ENCODE results near the gene DISC1.

Gene DISC1

GRCh38 chr1:231882333-231882732 is 255.7 kb downstream of the DISC1 start:
- H3K79me2 ChIP-seq (ENCODE audit: insufficient read depth, low read length), result no peaks in the 10 kb centered on the region
- no peak overlapping the region for H3K4me3 ChIP-seq (ENCODE audit: insufficient read depth, low read length, poor library complexity, severe bottlenecking)
- no peaks in the 10 kb centered on the region for H3K36me3 ChIP-seq (ENCODE audit: low read length)
- no peak overlapping the region for H3K9ac ChIP-seq (ENCODE audit: low read length)
- H2AFZ ChIP-seq (ENCODE audit: low read depth, low read length, severe bottlenecking), result no peak overlapping the region
- no peak for TF ChIP-seq CTCF (IDR thresholded peaks at IDR 0.05; ENCODE audit: insufficient read depth, low read length, poor library complexity, severe bottlenecking)
- TF ChIP-seq EZH2phosphoT487 (conservative IDR thresholded peaks at IDR 0.05; ENCODE audit: low read length), result no peak
- H3F3A ChIP-seq (ENCODE audit: insufficient read depth), result no peaks in the 10 kb centered on the region
- no peak overlapping the region for H3K27ac ChIP-seq (ENCODE audit: low read depth, low read length)
- no peaks in the 10 kb centered on the region for H3K9me2 ChIP-seq (replicated peaks; ENCODE audit: insufficient read depth, low read length)
- H3K27me3 ChIP-seq (ENCODE audit: low read length), result no peaks in the 10 kb centered on the region
- H3K4me2 ChIP-seq (ENCODE audit: low read depth, low read length, poor library complexity, severe bottlenecking), result no peak overlapping the region
- H4K20me1 ChIP-seq (ENCODE audit: low read depth, low read length), result no peaks in the 10 kb centered on the region
- no peaks in the 10 kb centered on the region for H3K9me3 ChIP-seq (ENCODE audit: insufficient read depth, low read length)

- H3K27me3 ChIP-seq (ENCODE audit: low read length), result no peaks in the 10 kb centered on the region
- H3F3A ChIP-seq (ENCODE audit: insufficient read depth), result no peaks in the 10 kb centered on the region
- H3K27ac ChIP-seq (ENCODE audit: low read depth, low read length), result no peak overlapping the region
- no peak overlapping the region for H2AFZ ChIP-seq (ENCODE audit: low read depth, low read length, severe bottlenecking)
- no peak for TF ChIP-seq EZH2phosphoT487 (conservative IDR thresholded peaks at IDR 0.05; ENCODE audit: low read length)
- no peak for TF ChIP-seq CTCF (IDR thresholded peaks at IDR 0.05; ENCODE audit: insufficient read depth, low read length, poor library complexity, severe bottlenecking)
- H3K9ac ChIP-seq (ENCODE audit: low read length), result no peak overlapping the region
- no peaks in the 10 kb centered on the region for H3K36me3 ChIP-seq (ENCODE audit: low read length)
- no peaks in the 10 kb centered on the region for H3K9me2 ChIP-seq (replicated peaks; ENCODE audit: insufficient read depth, low read length)
- no peaks in the 10 kb centered on the region for H3K79me2 ChIP-seq (ENCODE audit: insufficient read depth, low read length)
- H3K4me3 ChIP-seq (ENCODE audit: insufficient read depth, low read length, poor library complexity, severe bottlenecking), result no peak overlapping the region
- H3K9me3 ChIP-seq (ENCODE audit: insufficient read depth, low read length), result no peaks in the 10 kb centered on the region
- no peak overlapping the region for H3K4me2 ChIP-seq (ENCODE audit: low read depth, low read length, poor library complexity, severe bottlenecking)
- H4K20me1 ChIP-seq (ENCODE audit: low read depth, low read length), result no peaks in the 10 kb centered on the region
These were observed 256.2 kb downstream of the DISC1 start for GRCh38 chr1:231882790-231883189.

- H3K9me2 ChIP-seq (replicated peaks; ENCODE audit: insufficient read depth, low read length), result no peaks in the 10 kb centered on the region
- no peak overlapping the region for H3K9ac ChIP-seq (ENCODE audit: low read length)
- no peaks in the 10 kb centered on the region for H3K27me3 ChIP-seq (ENCODE audit: low read length)
- H3K9me3 ChIP-seq (ENCODE audit: insufficient read depth, low read length), result no peaks in the 10 kb centered on the region
- no peaks in the 10 kb centered on the region for H3K36me3 ChIP-seq (ENCODE audit: low read length)
- H3K79me2 ChIP-seq (ENCODE audit: insufficient read depth, low read length), result no peaks in the 10 kb centered on the region
- H4K20me1 ChIP-seq (ENCODE audit: low read depth, low read length), result no peaks in the 10 kb centered on the region
- H2AFZ ChIP-seq (ENCODE audit: low read depth, low read length, severe bottlenecking), result no peak overlapping the region
- no peak for TF ChIP-seq EZH2phosphoT487 (conservative IDR thresholded peaks at IDR 0.05; ENCODE audit: low read length)
- TF ChIP-seq CTCF (IDR thresholded peaks at IDR 0.05; ENCODE audit: insufficient read depth, low read length, poor library complexity, severe bottlenecking), result no peak
- H3F3A ChIP-seq (ENCODE audit: insufficient read depth), result no peaks in the 10 kb centered on the region
- H3K4me3 ChIP-seq (ENCODE audit: insufficient read depth, low read length, poor library complexity, severe bottlenecking), result no peak overlapping the region
- H3K4me2 ChIP-seq (ENCODE audit: low read depth, low read length, poor library complexity, severe bottlenecking), result no peak overlapping the region
- no peak overlapping the region for H3K27ac ChIP-seq (ENCODE audit: low read depth, low read length)
These were observed 256.8 kb downstream of the DISC1 start for GRCh38 chr1:231883382-231883781.
